Cardiac muscle cell (in vitro differentiated cells and primary cell): ENCODE measurements around the gene HLA-DOB. TPM values are rescaled to one million over a fixed set of nuclear protein-coding genes. Genes with fewer than 3 reads are reported as not detected.

Experiments used
- DNase-seq, 2 donors: peaks; one replicate each; pipeline versions ENCODE4 v3.0.0 to v3.0.0-alpha.2; 2010 to 2017; ENCODE audit warnings: low read depth in 1 of 2, low spot score in 1 of 2
- H3K27ac ChIP-seq: fragments of 200-600 bp; sonication (generic); 2 replicates; pipeline ENCODE4 v1.5.1; 2016
- H3K27me3 ChIP-seq: fragments of 200-600 bp; sonication (generic); 2 replicates; pipeline ENCODE4 v1.6.0; 2016; ENCODE audit warnings: control low read depth
- H3K36me3 ChIP-seq: fragments of 200-600 bp; sonication (generic); 2 replicates; pipeline ENCODE4 v1.5.1; 2016; ENCODE audit warnings: control low read depth
- H3K4me1 ChIP-seq: fragments of 200-600 bp; sonication (generic); 2 replicates; pipeline ENCODE4 v1.8.1; 2017; ENCODE audit warnings: low read depth, mild to moderate bottlenecking, mixed run types
- H3K4me3 ChIP-seq: fragments of 200-600 bp; sonication (generic); 2 replicates; pipeline ENCODE4 v1.5.1; 2016; ENCODE audit warnings: mild to moderate bottlenecking
- H3K9me3 ChIP-seq: fragments of 200-600 bp; sonication (generic); 2 replicates; pipeline ENCODE4 v1.5.1; 2017; ENCODE audit warnings: low read depth, mild to moderate bottlenecking, control low read depth
- CTCF ChIP-seq: IDR thresholded peaks from 2 replicates; pipeline ENCODE4 v1.5.1; 2012; ENCODE audit warnings: low read depth, mild to moderate bottlenecking, low read length
- polyA plus RNA-seq: library from polyadenylated mRNA; unstranded; fragments of >200 nt; fragmentation: Nextera tagmentation; extraction: Ambion mirVana; gene quantifications from 2 replicates; pipeline ENCODE4 v1.2.1, GENCODE V29; 2016
- total RNA-seq: library from RNA; depleted of rRNA; stranded (reverse); fragments of >200 nt; gene quantifications from 2 replicates; pipeline ENCODE4 v1.2.3, GENCODE V29; 2016

HLA-DOB gene
- total and polyA plus RNA-seq, 2 experiments from 2014 or later = not detected

- no peak overlapping the region for H3K27ac ChIP-seq
- peaks cover 93% of the 10 kb centered on the region for H3K27me3 ChIP-seq
- no peak for TF ChIP-seq CTCF
- H3K9me3 ChIP-seq = no peaks in the 10 kb centered on the region
- H3K4me3 ChIP-seq = peak overlapping the region; percentile 56
- H3K4me1 ChIP-seq = peaks cover 9% of the 10 kb centered on the region
- no peaks in the 10 kb centered on the region for H3K36me3 ChIP-seq
- DNase-seq = peak; percentile 24 to 45
Observed at GRCh38 chr6:32852844-32853540, 36.2 kb upstream of the HLA-DOB start.

- no peak overlapping the region for H3K27ac ChIP-seq
- H3K4me3 ChIP-seq = no peak overlapping the region
- H3K36me3 ChIP-seq = no peaks in the 10 kb centered on the region
- TF ChIP-seq CTCF = no peak
- H3K27me3 ChIP-seq = peaks cover 94% of the 10 kb centered on the region
- peaks cover 1% of the 10 kb centered on the region for H3K4me1 ChIP-seq
- peak in 1 of 2 donors; percentile 15 for DNase-seq
- H3K9me3 ChIP-seq = no peaks in the 10 kb centered on the region
Observed at GRCh38 chr6:32852018-32852843, 35.4 kb upstream of the HLA-DOB start.

GRCh38 chr6:32851025-32851424 is 34.2 kb upstream of the HLA-DOB start:
- Histone ChIP-seq H3K27me3 (peaks cover 94% of the 10 kb centered on the region), H3K9me3 (no peaks in the 10 kb centered on the region), H3K4me1 (no peaks in the 10 kb centered on the region), H3K27ac (no peak overlapping the region), H3K4me3 (no peak overlapping the region), H3K36me3 (no peaks in the 10 kb centered on the region)
- TF ChIP-seq CTCF = no peak
- no peak for DNase-seq

- no peak overlapping the region for H3K4me3 ChIP-seq
- H3K36me3 ChIP-seq = no peaks in the 10 kb centered on the region
- DNase-seq = no peak
- H3K27ac ChIP-seq = no peak overlapping the region
- H3K9me3 ChIP-seq = no peaks in the 10 kb centered on the region
- no peaks in the 10 kb centered on the region for H3K4me1 ChIP-seq
- peaks cover 92% of the 10 kb centered on the region for H3K27me3 ChIP-seq
- no peak for TF ChIP-seq CTCF
Observed at GRCh38 chr6:32849126-32849525, 32.3 kb upstream of the HLA-DOB start.

GRCh38 chr6:32847795-32848194 is 31.0 kb upstream of the HLA-DOB start:
- Histone ChIP-seq H3K27me3 (peaks cover 96% of the 10 kb centered on the region), H3K4me3 (no peak overlapping the region), H3K27ac (no peak overlapping the region), H3K4me1 (no peaks in the 10 kb centered on the region), H3K36me3 (no peaks in the 10 kb centered on the region), H3K9me3 (no peaks in the 10 kb centered on the region)
- TF ChIP-seq CTCF = no peak
- no peak for DNase-seq
